WI38 (cell line): ENCODE results near the gene PCYT1A.

Experiments
- H3K4me3 ChIP-seq: 2 replicates; pipeline ENCODE4 v1.5.1; 2011; ENCODE audit warnings: low read depth, mild to moderate bottlenecking, control low read depth, low read length
- CTCF ChIP-seq: IDR thresholded peaks from 2 replicates; pipeline ENCODE4 v1.5.1; 2012; ENCODE audit warnings: low read depth, mild to moderate bottlenecking, control low read depth, low read length

The PCYT1A gene

GRCh38 chr3:196198771-196199753 is 88.5 kb downstream of the PCYT1A start:
- H3K4me3 ChIP-seq: no peak overlapping the region
- 0 out of 2 replicates have a peak, but pooled peaks have one; percentile 12 for TF ChIP-seq CTCF

GRCh38 chr3:196198081-196198675 is 89.3 kb downstream of the PCYT1A start:
- no peak overlapping the region for H3K4me3 ChIP-seq
- TF ChIP-seq CTCF: no peak

GRCh38 chr3:196197524-196197923 is 90.0 kb downstream of the PCYT1A start:
- no peak for TF ChIP-seq CTCF
- no peak overlapping the region for H3K4me3 ChIP-seq

- TF ChIP-seq CTCF: no peak
- no peak overlapping the region for H3K4me3 ChIP-seq
Measured at GRCh38 chr3:196195664-196196265, 91.8 kb downstream of the PCYT1A start.

- TF ChIP-seq CTCF: no peak
- no peak overlapping the region for H3K4me3 ChIP-seq
Measured at GRCh38 chr3:196194542-196194915, 93.0 kb downstream of the PCYT1A start.

- H3K4me3 ChIP-seq: no peak overlapping the region
- TF ChIP-seq CTCF: no peak
Measured at GRCh38 chr3:196193736-196194541, 93.6 kb downstream of the PCYT1A start.
